T-helper 2 cell treated with Interferon-gamma antibody and Interleukin-4, amounts not matched to agents 5 μg/mL and 100 μg/mL, for 36 hours (primary cell): ENCODE data around the gene PNPLA7.

Experiments
- DNase-seq: peaks from one replicate; pipeline ENCODE4 v3.0.0; 2021; ENCODE audit warnings: low spot score
- H3K27ac Mint-ChIP-seq: one replicate; pipeline ENCODE4 v1.8.0; 2021; ENCODE audit warnings: mild to moderate bottlenecking, mixed read lengths
- H3K27me3 Mint-ChIP-seq: one replicate; pipeline ENCODE4 v1.8.0; 2021; ENCODE audit warnings: low read depth, mixed read lengths
- H3K36me3 Mint-ChIP-seq: one replicate; pipeline ENCODE4 v1.8.0; 2021; ENCODE audit warnings: low read depth, mixed read lengths
- H3K4me1 Mint-ChIP-seq: one replicate; pipeline ENCODE4 v1.8.0; 2021; ENCODE audit warnings: low read depth, mixed read lengths
- H3K4me3 Mint-ChIP-seq: one replicate; pipeline ENCODE4 v1.8.0; 2022; ENCODE audit warnings: mild to moderate bottlenecking, moderate library complexity, mixed read lengths
- H3K9me3 Mint-ChIP-seq: one replicate; pipeline ENCODE4 v1.8.0; 2021; ENCODE audit warnings: mixed read lengths

Gene PNPLA7

DNA sequence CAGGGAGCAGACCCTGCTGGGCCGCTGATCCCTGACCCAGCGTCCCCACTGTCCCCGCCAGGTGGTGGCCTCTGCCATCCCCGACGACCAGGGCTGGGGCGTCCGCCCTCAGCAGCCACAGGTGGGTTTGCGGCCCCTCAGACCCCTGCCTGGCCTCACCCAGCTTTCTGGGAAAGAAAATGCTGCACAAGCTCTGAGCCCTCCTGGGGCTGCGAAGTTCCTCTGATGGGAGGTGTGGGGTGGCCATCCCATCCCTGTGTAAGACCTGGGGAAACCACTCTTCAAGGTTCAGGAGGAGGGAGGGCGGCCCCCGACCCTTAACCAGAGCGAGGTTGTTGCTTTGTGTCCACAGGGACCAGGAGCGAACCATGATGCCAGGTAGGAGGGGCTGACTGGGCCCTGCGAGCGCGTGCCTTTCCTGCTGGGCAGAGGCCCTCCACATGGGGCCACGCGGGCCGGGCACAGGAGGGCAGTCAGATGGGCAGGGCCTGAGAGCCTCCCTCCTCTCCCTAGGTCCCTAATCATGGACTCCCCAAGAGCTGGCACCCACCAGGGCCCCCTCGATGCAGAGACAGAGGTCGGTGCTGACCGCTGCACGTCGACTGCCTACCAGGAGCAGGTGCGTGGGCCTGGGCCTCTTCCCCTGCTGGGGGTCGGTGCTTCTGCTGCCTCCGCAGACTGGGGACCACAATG lies 119.3 kb downstream of the PNPLA7 start:
- Mint-ChIP-seq H3K27me3 (no peaks in the 10 kb centered on the region), H3K27ac (no peak overlapping the region), H3K9me3 (no peaks in the 10 kb centered on the region), H3K36me3 (no peaks in the 10 kb centered on the region), H3K4me1 (no peaks in the 10 kb centered on the region), H3K4me3 (no peak overlapping the region)
- no peak for DNase-seq

- no peaks in the 10 kb centered on the region for H3K36me3 Mint-ChIP-seq
- no peaks in the 10 kb centered on the region for H3K27me3 Mint-ChIP-seq
- no peaks in the 10 kb centered on the region for H3K4me1 Mint-ChIP-seq
- H3K4me3 Mint-ChIP-seq = no peak overlapping the region
- H3K9me3 Mint-ChIP-seq = no peaks in the 10 kb centered on the region
- H3K27ac Mint-ChIP-seq = no peak overlapping the region
- no peak for DNase-seq
These were observed 120.1 kb downstream of the PNPLA7 start for GRCh38 chr9:137429974-137430722.

DNA sequence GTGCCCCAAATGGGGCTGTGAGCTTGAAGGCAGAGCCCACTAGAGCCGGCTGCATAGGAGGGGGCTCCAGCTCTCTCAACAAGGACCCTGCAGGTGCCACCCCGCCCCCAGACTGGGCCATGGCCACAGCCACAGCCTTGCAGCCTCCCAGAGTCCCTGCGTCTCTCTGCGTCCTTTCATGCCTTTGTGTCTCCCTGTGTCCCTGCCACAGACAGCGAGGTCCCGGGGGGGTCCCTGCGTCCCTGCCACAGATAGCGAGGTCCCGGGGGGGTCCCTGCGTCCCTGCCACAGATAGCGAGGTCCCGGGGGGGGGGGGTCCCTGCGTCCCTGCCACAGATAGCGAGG lies 120.7 kb downstream of the PNPLA7 start:
- no peaks in the 10 kb centered on the region for H3K36me3 Mint-ChIP-seq
- no peak overlapping the region for H3K4me3 Mint-ChIP-seq
- H3K9me3 Mint-ChIP-seq = no peaks in the 10 kb centered on the region
- DNase-seq = no peak
- H3K27ac Mint-ChIP-seq = no peak overlapping the region
- H3K27me3 Mint-ChIP-seq = peaks cover 5% of the 10 kb centered on the region
- H3K4me1 Mint-ChIP-seq = no peaks in the 10 kb centered on the region

GRCh38 chr9:137428841-137429545 lies 121.2 kb downstream of the PNPLA7 start:
- H3K27ac Mint-ChIP-seq = no peak overlapping the region
- H3K9me3 Mint-ChIP-seq = no peaks in the 10 kb centered on the region
- peaks cover 9% of the 10 kb centered on the region for H3K27me3 Mint-ChIP-seq
- H3K4me1 Mint-ChIP-seq = no peaks in the 10 kb centered on the region
- H3K4me3 Mint-ChIP-seq = no peak overlapping the region
- no peaks in the 10 kb centered on the region for H3K36me3 Mint-ChIP-seq
- no peak for DNase-seq

- no peaks in the 10 kb centered on the region for H3K36me3 Mint-ChIP-seq
- DNase-seq = no peak
- H3K4me1 Mint-ChIP-seq = no peaks in the 10 kb centered on the region
- H3K27ac Mint-ChIP-seq = no peak overlapping the region
- peaks cover 9% of the 10 kb centered on the region for H3K27me3 Mint-ChIP-seq
- no peaks in the 10 kb centered on the region for H3K9me3 Mint-ChIP-seq
- no peak overlapping the region for H3K4me3 Mint-ChIP-seq
These were observed 121.9 kb downstream of the PNPLA7 start for GRCh38 chr9:137428311-137428630.

DNA sequence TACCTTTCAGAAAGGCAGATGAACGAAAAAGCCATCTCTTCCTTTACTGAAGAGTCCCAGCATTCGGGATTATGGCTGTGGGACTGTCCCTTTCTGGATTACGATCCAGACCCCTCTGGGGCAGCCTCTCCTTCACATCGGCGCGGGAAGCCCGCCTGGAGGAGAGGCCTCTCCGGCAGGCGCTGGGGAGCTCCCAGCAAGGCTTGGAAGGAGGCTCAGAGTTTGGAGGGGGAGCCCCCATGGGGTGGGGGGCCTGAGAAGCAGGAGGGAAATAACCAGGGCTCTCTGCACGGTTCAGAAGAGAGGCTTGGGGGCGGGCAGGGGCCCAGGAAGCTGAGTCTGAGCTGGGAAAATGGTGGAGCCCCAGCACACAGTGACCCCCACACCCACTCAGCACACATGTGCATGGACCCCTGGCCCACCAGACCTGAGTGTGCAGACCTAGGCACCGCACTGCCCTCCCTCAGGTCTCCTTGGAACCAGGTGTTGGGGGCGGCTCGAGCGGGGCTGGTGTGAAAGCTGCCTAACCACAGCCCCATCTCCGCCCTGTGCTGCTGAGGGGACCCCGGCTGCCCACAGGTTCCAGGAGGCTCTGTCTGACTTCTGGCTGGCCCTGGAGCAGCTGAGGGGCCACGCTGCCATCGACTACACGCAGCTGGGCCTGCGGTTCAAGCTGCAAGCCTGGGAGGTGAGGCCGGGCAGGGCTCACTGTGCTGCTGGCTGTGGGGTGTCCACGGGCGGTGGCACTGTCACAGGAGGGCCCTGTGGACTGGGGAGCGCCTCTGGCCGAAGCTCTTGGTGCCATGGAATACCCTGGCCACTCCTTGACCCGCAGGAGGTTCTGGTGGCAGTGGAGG lies 122.5 kb downstream of the PNPLA7 start:
- no peak for DNase-seq
- Mint-ChIP-seq H3K27me3 (peaks cover 9% of the 10 kb centered on the region), H3K4me3 (no peak overlapping the region), H3K36me3 (no peaks in the 10 kb centered on the region), H3K9me3 (no peaks in the 10 kb centered on the region), H3K4me1 (no peaks in the 10 kb centered on the region), H3K27ac (no peak overlapping the region)

- Mint-ChIP-seq H3K4me1 (peaks cover 7% of the 10 kb centered on the region), H3K36me3 (no peaks in the 10 kb centered on the region), H3K9me3 (no peaks in the 10 kb centered on the region), H3K27me3 (peaks cover 9% of the 10 kb centered on the region), H3K27ac (no peak overlapping the region), H3K4me3 (no peak overlapping the region)
- no peak for DNase-seq
These were observed 124.1 kb downstream of the PNPLA7 start for GRCh38 chr9:137426018-137426681.

- no peak for DNase-seq
- H3K9me3 Mint-ChIP-seq = no peaks in the 10 kb centered on the region
- H3K4me3 Mint-ChIP-seq = no peak overlapping the region
- peaks cover 9% of the 10 kb centered on the region for H3K27me3 Mint-ChIP-seq
- no peak overlapping the region for H3K27ac Mint-ChIP-seq
- H3K4me1 Mint-ChIP-seq = peaks cover 9% of the 10 kb centered on the region
- H3K36me3 Mint-ChIP-seq = no peaks in the 10 kb centered on the region
These were observed 126.5 kb downstream of the PNPLA7 start for GRCh38 chr9:137423514-137424291.

DNA sequence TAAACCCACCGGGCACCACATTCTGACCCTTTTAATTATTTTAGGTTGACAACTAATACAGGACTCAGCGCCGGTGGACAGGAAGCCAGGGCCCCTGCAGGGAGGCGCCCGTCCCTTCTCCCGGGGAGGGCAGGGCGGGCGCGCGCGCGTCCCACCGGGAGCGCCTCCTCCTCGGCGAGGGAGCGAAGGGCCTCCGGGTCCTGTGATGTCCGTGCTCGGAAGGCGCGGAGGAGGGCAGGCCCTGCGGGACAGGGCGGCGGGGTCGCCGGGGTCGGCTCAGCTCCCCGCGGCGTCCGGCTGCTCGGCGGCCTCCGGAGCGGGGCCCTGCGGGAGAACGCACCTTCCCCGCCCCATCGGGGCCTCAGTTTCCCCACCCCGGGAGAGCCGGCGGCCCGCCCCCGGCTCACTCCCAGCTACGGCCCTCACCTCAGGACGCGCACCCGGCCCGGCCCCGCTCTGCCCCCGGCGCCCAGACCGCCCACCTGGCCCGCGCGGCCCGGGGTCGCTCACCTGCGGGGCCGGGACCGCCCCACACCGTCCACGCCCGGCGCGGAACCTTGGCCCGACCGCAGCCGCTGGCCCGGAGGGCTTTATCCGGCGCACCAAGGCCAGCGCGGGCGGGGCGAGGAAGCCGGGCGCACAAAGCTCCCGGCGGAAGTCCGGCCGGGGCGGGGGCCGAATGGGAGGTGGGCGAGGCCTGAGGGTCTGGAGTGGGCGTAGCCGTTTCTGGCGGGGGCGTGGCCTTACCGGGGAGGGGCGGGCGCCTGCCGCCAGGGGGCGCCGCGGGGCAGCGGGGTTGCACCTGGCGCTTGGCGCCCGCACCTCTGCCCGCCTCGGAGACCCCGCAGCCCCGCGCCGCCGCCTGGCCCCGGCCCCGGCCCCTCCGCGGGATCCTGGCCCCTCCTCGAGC lies 127.3 kb downstream of the PNPLA7 start, which contains the start of the genes EXD3 and NOXA1:
TSS of gene EXD3 (minus strand) at position 559 of the 910 bp plus-strand sequence. CDS start 27,805 bp downstream, outside the sequence.
TSS of gene NOXA1 (plus strand) at position 790 of the 910 bp plus-strand sequence. CDS start 137 bp downstream, outside the sequence.
- peak; percentile 92 for DNase-seq
- H3K4me1 Mint-ChIP-seq = peaks cover 9% of the 10 kb centered on the region
- H3K27me3 Mint-ChIP-seq = peaks cover 9% of the 10 kb centered on the region
- H3K4me3 Mint-ChIP-seq = peak within 1 kb of the TSS; percentile 94
- H3K27ac Mint-ChIP-seq = peak within 1 kb of the TSS; percentile 41
- H3K36me3 Mint-ChIP-seq = no peaks in the 10 kb centered on the region
- H3K9me3 Mint-ChIP-seq = no peaks in the 10 kb centered on the region

GRCh38 chr9:137421838-137422603 lies 128.2 kb downstream of the PNPLA7 start:
- Mint-ChIP-seq H3K4me3 (peak overlapping the region; percentile 94), H3K36me3 (no peaks in the 10 kb centered on the region), H3K4me1 (peaks cover 9% of the 10 kb centered on the region), H3K27me3 (peaks cover 9% of the 10 kb centered on the region), H3K9me3 (no peaks in the 10 kb centered on the region), H3K27ac (peak overlapping the region; percentile 41)
- DNase-seq = no peak

GRCh38 chr9:137417161-137418021 lies 132.8 kb downstream of the PNPLA7 start:
- no peak for DNase-seq
- H3K27me3 Mint-ChIP-seq = no peaks in the 10 kb centered on the region
- H3K9me3 Mint-ChIP-seq = no peaks in the 10 kb centered on the region
- no peak overlapping the region for H3K27ac Mint-ChIP-seq
- no peak overlapping the region for H3K4me3 Mint-ChIP-seq
- no peaks in the 10 kb centered on the region for H3K36me3 Mint-ChIP-seq
- peaks cover 12% of the 10 kb centered on the region for H3K4me1 Mint-ChIP-seq
